ENCODE data around the gene AKR7A3. TPM values are rescaled to one million over a fixed set of nuclear protein-coding genes. Genes with fewer than 3 reads are reported as not detected.

Gene AKR7A3
- total and polyA plus RNA-seq, 11 donors: 0.12 to 0.36 (median 0.20) TPM; not detected in 5

GRCh38 chr1:19310061-19310460 is 21.5 kb upstream of the AKR7A3 start:
- no peaks in the 10 kb centered on the region for H3K9me3 ChIP-seq
- 84 to 95% (median 91%) methylated on average over 7 of the region's 7 CpGs for WGBS, 4 donors
- H3K4me1 ChIP-seq: peaks cover 0 to 26% (median 20%) of the 10 kb centered on the region in 12 donors
- ATAC-seq: no peak
- H3K27ac ChIP-seq: no peak overlapping the region
- no peak overlapping the region for H3K4me3 ChIP-seq
- peaks cover 0 to 38% (median 32%) of the 10 kb centered on the region in 9 donors for H3K36me3 ChIP-seq
- intact Hi-C loops (cut with DNase I): loop anchor here in 1 of 10 donors (10.0 kb wide), 1 partner anchor 405 kb away; the partner anchor contains the start of gene ALDH4A1
- TF ChIP-seq POLR2A (IDR thresholded peaks at IDR 0.05) (no peak), CTCF (IDR thresholded peaks at IDR 0.05) (no peak)
- H3K27me3 ChIP-seq: no peaks in the 10 kb centered on the region
- DNase-seq: no peak

GRCh38 chr1:19309123-19309813 is 20.7 kb upstream of the AKR7A3 start:
- peaks cover 0 to 26% (median 20%) of the 10 kb centered on the region in 12 donors for H3K4me1 ChIP-seq
- intact Hi-C loops (cut with DNase I): no loop called here
- TF ChIP-seq POLR2A (IDR thresholded peaks at IDR 0.05) (no peak), CTCF (IDR thresholded peaks at IDR 0.05) (no peak)
- H3K27me3 ChIP-seq: no peaks in the 10 kb centered on the region
- H3K36me3 ChIP-seq: peaks cover 0 to 46% (median 40%) of the 10 kb centered on the region in 9 donors
- WGBS, 4 donors: 79 to 89% (median 81%) methylated on average over 6 of the region's 6 CpGs
- no peak overlapping the region for H3K4me3 ChIP-seq
- H3K9me3 ChIP-seq: no peaks in the 10 kb centered on the region
- H3K27ac ChIP-seq: no peak overlapping the region
- no peak for ATAC-seq
- no peak for DNase-seq

- H3K27ac ChIP-seq: no peak overlapping the region
- intact Hi-C loops (cut with DNase I): no loop called here
- peaks cover 0 to 25% (median 20%) of the 10 kb centered on the region in 12 donors for H3K4me1 ChIP-seq
- WGBS, 4 donors: 92 to 98% (median 95%) methylated on average over 2 to 3 of the region's 3 CpGs
- ATAC-seq (no peak), DNase-seq (no peak)
- peaks cover 0 to 53% (median 46%) of the 10 kb centered on the region in 9 donors for H3K36me3 ChIP-seq
- TF ChIP-seq CTCF (IDR thresholded peaks at IDR 0.05): no peak
- H3K9me3 ChIP-seq: no peaks in the 10 kb centered on the region
- H3K4me3 ChIP-seq: no peak overlapping the region
- no peaks in the 10 kb centered on the region for H3K27me3 ChIP-seq
These were observed 19.9 kb upstream of the AKR7A3 start for GRCh38 chr1:19308509-19308907.

- intact Hi-C loops (cut with DNase I): no loop called here
- no peaks in the 10 kb centered on the region for H3K27me3 ChIP-seq
- 91 to 94% (median 93%) methylated on average over 7 to 10 of the region's 10 CpGs for WGBS, 4 donors
These were observed 19.4 kb upstream of the AKR7A3 start for GRCh38 chr1:19307794-19308508.

More at GRCh38 chr1:19307794-19308508, 19.4 kb upstream of the AKR7A3 start:
- Histone ChIP-seq H3K4me3 (no peak overlapping the region), H3K36me3 (peaks cover 0 to 59% (median 52%) of the 10 kb centered on the region in 9 donors), H3K9me3 (no peaks in the 10 kb centered on the region), H3K4me1 (peaks cover 0 to 20% (median 15%) of the 10 kb centered on the region in 12 donors), H3K27ac (no peak overlapping the region)
- TF ChIP-seq POLR2A (IDR thresholded peaks at IDR 0.05) (no peak), CTCF (IDR thresholded peaks at IDR 0.05) (no peak)
- no peak for DNase-seq
- ATAC-seq: no peak
